Lower lobe of right lung (tissue), 2 donors: ENCODE results near the gene KTN1. TPM values are rescaled to one million over a fixed set of nuclear protein-coding genes. Genes with fewer than 3 reads are reported as not detected.

Experiments
- ATAC-seq, 2 donors: fragments of 200-7000 bp; cut with Tn5 transposase; one replicate each; pipeline ENCODE4 v1.9.1; 2020 to 2022; ENCODE audit warnings: mild to moderate bottlenecking in 2 of 2, moderate library complexity in 2 of 2
- DNase-seq: peaks from one replicate; pipeline ENCODE4 v3.0.0-alpha.2; 2020
- H3K27ac ChIP-seq: fragments of 200-600 bp; one replicate; pipeline ENCODE4 v1.8.0; 2022
- H3K27me3 ChIP-seq: fragments of 200-600 bp; one replicate; pipeline ENCODE4 v1.8.0; 2022; ENCODE audit warnings: low read depth
- H3K36me3 ChIP-seq: fragments of 200-600 bp; one replicate; pipeline ENCODE4 v1.8.0; 2022; ENCODE audit warnings: mild to moderate bottlenecking
- H3K4me1 ChIP-seq: fragments of 200-600 bp; one replicate; pipeline ENCODE4 v1.8.0; 2022
- H3K4me3 ChIP-seq: fragments of 200-600 bp; one replicate; pipeline ENCODE4 v1.8.0; 2022; ENCODE audit warnings: mild to moderate bottlenecking
- H3K9me3 ChIP-seq: fragments of 200-600 bp; one replicate; pipeline ENCODE4 v1.8.0; 2022
- intact Hi-C: fragments of 100-400 bp; cut with DNase I; formaldehyde crosslinking; loops from one replicate; pipeline ENCODE4 v1.11.0; 2022
- total RNA-seq: library from RNA; stranded (reverse); fragmentation: NEBNext Ultra II Directional; extraction: Animal tissue kit (Norgen Biotek cat#: 25700); gene quantifications from one replicate; pipeline ENCODE4 v1.2.1, GENCODE V29; 2021
- TF ChIP-seq, protein P1 (sequence below): fragments of 200-600 bp; IDR thresholded peaks from one replicate; pipeline ENCODE4 v1.8.0; 2022; ENCODE audit warnings: antibody characterized with exemption, mild to moderate bottlenecking
- donor health status: DM: no; HTN: yes; CAD: no; lungs with severe emphysema.

Gene KTN1
- total RNA-seq, 1 donor from 2014 or later = 164 TPM

DNA sequence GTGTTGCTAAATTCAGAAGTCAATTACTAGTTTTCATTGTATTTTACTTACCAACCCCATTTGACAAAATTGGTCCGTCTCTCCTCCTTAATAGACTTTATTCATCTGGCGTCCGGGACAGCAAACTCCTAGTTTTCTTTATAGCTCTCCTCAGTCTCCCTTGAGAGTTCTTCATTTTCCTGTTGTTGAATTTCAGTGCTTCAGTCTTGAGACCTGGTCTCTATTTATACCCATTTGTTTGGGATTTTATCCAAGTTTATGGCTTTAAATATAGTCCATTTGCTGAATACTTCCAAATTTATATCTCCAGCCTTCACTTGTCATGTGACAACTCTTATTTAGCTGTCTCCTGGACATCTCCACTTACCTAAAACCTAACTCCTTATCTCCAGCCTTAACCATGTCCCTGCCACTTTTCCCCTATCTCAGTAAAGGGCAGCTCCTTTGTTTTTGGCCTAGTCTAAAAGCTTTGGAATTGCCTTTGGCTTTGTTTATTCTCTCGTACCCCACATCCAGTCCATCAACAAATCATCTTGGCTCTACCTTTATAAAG, 23.5 kb downstream of the KTN1 start:
- Histone ChIP-seq H3K27me3 (no peaks in the 10 kb centered on the region), H3K36me3 (no peaks in the 10 kb centered on the region), H3K9me3 (no peaks in the 10 kb centered on the region), H3K4me1 (peaks cover 23% of the 10 kb centered on the region), H3K4me3 (no peak overlapping the region), H3K27ac (no peak overlapping the region)
- TF ChIP-seq, protein P1, sequence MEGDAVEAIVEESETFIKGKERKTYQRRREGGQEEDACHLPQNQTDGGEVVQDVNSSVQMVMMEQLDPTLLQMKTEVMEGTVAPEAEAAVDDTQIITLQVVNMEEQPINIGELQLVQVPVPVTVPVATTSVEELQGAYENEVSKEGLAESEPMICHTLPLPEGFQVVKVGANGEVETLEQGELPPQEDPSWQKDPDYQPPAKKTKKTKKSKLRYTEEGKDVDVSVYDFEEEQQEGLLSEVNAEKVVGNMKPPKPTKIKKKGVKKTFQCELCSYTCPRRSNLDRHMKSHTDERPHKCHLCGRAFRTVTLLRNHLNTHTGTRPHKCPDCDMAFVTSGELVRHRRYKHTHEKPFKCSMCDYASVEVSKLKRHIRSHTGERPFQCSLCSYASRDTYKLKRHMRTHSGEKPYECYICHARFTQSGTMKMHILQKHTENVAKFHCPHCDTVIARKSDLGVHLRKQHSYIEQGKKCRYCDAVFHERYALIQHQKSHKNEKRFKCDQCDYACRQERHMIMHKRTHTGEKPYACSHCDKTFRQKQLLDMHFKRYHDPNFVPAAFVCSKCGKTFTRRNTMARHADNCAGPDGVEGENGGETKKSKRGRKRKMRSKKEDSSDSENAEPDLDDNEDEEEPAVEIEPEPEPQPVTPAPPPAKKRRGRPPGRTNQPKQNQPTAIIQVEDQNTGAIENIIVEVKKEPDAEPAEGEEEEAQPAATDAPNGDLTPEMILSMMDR = no peak
- DNase-seq = no peak
- intact Hi-C loops = no loop called here
- ATAC-seq = no peak

DNA sequence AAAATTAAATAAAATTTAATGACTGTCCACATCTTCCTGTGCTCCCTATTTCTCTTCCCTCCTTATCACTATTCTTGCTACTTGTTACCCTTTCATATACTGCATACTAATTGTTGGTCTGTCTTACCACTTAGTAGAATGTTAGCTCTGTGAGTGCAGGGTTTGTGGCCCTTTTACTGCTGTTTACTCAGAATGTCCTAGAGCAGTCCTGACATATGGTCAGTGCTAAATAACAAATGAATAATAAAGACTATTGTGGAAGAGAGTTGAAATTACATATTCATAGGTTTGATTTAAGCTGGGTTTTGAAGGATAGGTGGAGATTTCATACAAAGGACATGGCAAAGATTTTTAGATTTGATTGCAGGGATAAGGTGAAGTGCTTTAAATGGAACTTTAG, 24.5 kb downstream of the KTN1 start:
- Histone ChIP-seq H3K27me3 (no peaks in the 10 kb centered on the region), H3K36me3 (no peaks in the 10 kb centered on the region), H3K4me1 (peaks cover 23% of the 10 kb centered on the region), H3K27ac (no peak overlapping the region), H3K4me3 (no peak overlapping the region), H3K9me3 (no peaks in the 10 kb centered on the region)
- DNase-seq = no peak
- ATAC-seq = no peak
- intact Hi-C loops = no loop called here
- TF ChIP-seq, protein P1 = no peak

DNA sequence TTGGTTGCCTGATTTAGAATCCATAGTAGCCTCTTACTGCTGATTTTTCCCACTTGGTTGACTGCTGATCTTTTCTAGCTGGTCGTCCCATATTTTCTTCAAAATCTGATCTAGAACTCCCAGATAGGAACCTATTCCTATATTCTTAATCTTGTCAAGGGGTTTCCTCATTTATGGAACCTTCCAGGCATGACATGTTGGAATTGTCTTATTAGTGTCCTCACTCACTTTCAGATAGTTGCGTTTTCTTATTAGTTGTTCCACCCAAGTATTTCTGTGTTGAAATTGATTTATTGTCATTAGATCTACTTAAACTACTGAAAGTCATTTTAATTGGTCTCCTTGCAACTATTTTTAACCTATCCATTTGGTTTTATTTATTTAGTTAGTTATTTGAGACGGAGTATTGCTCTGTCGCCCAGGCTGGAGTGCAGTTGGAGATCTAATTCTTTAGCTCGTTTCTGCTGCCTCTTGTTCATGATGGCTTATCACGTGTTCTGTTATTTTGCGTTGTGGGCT, 25.0 kb downstream of the KTN1 start:
- intact Hi-C loops = no loop called here
- TF ChIP-seq, protein P1 = no peak
- peaks cover 27% of the 10 kb centered on the region for H3K4me1 ChIP-seq
- ATAC-seq (no peak), DNase-seq (no peak)
- no peaks in the 10 kb centered on the region for H3K9me3 ChIP-seq
- no peaks in the 10 kb centered on the region for H3K36me3 ChIP-seq
- no peaks in the 10 kb centered on the region for H3K27me3 ChIP-seq
- H3K4me3 ChIP-seq = no peak overlapping the region
- no peak overlapping the region for H3K27ac ChIP-seq

DNA sequence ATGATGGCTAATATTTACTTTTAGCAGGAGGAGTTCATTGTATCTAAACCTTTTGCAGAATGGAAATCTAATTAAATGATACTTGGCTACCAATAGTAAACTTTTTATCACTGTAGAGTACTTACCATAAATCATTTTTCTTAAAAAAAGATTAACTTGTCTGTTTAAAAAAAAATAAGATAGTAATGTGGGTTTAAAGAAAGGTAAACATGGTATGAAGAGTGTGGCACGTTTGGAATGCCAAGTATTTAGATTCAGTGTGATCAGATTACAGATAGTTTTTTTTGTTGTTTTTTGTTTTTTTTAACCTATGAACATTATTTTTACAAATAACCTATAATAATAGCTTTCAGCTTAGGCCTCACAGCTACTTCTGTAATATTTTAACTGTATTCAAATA, 25.8 kb downstream of the KTN1 start:
- intact Hi-C loops = no loop called here
- Histone ChIP-seq H3K4me3 (no peak overlapping the region), H3K4me1 (peaks cover 28% of the 10 kb centered on the region), H3K36me3 (no peaks in the 10 kb centered on the region), H3K9me3 (no peaks in the 10 kb centered on the region), H3K27me3 (no peaks in the 10 kb centered on the region), H3K27ac (no peak overlapping the region)
- TF ChIP-seq, protein P1 = no peak
- ATAC-seq (no peak), DNase-seq (no peak)

DNA sequence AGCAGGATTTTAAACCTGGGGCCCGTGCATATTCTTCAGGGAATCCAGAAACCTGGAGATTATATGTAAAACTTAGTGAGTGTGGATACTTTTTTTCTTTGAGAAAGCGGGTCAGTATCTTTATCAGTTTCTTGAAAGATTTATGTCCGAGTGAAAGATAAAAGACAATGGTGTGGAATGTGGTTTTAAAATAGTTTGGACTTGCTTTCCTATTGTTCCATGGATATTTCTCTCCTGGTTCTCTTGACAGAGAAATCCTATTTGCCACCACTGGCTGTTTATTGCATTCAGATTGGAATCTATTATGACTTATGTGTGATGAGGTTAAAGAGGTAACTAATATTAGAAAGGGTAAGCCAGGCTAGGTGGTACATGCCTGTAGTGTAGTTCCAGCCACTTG, 27.4 kb downstream of the KTN1 start:
- Histone ChIP-seq H3K27me3 (no peaks in the 10 kb centered on the region), H3K9me3 (no peaks in the 10 kb centered on the region), H3K36me3 (peaks cover 3% of the 10 kb centered on the region), H3K4me1 (peaks cover 28% of the 10 kb centered on the region), H3K27ac (no peak overlapping the region), H3K4me3 (no peak overlapping the region)
- DNase-seq (no peak), ATAC-seq (no peak)
- TF ChIP-seq, protein P1 = no peak
- intact Hi-C loops = no loop called here
